H9 (cell line): ENCODE measurements around the gene APOL5. TPM values are rescaled to one million over a fixed set of nuclear protein-coding genes. Genes with fewer than 3 reads are reported as not detected.

Experiments
- DNase-seq: peaks from one replicate; pipeline ENCODE4 v3.0.0-alpha.2; 2017
- H2AFZ ChIP-seq: one replicate; pipeline ENCODE4 v1.6.1; 2013; ENCODE audit warnings: mild to moderate bottlenecking, low read length, control low read depth, moderate library complexity
- H2AK5ac ChIP-seq: 2 replicates; pipeline ENCODE4 v1.6.1; 2013; ENCODE audit warnings: low read length, control low read depth, mixed read lengths; ENCODE audit not compliant: insufficient read length
- H2BK120ac ChIP-seq: one replicate; pipeline ENCODE4 v1.6.1; 2013; ENCODE audit warnings: low read depth, mild to moderate bottlenecking, low read length, control low read depth, inconsistent platforms; ENCODE audit not compliant: poor library complexity, severe bottlenecking
- H2BK12ac ChIP-seq: 2 replicates; pipeline ENCODE4 v1.6.1; 2013; ENCODE audit warnings: low read length, control low read depth, mixed read lengths, low read depth; ENCODE audit not compliant: insufficient read length
- H2BK15ac ChIP-seq: 2 replicates; pipeline ENCODE4 v1.6.1; 2013; ENCODE audit warnings: low read depth, low read length, control low read depth
- H2BK20ac ChIP-seq: one replicate; pipeline ENCODE4 v1.6.1; 2013; ENCODE audit warnings: low read depth, mild to moderate bottlenecking, low read length, control low read depth, inconsistent platforms; ENCODE audit not compliant: poor library complexity, severe bottlenecking
- H2BK5ac ChIP-seq: 2 replicates; pipeline ENCODE4 v1.6.1; 2013; ENCODE audit warnings: low read length, control low read depth, mixed read lengths; ENCODE audit not compliant: insufficient read length
- H3K14ac ChIP-seq: 2 replicates; pipeline ENCODE4 v1.6.1; 2013; ENCODE audit warnings: low read length, control low read depth; ENCODE audit not compliant: insufficient read depth
- H3K18ac ChIP-seq: 2 replicates; pipeline ENCODE4 v1.6.1; 2013; ENCODE audit warnings: low read depth, mild to moderate bottlenecking, mixed read lengths, low read length, control low read depth; ENCODE audit not compliant: insufficient read length
- H3K23ac ChIP-seq: 2 replicates; pipeline ENCODE4 v1.6.1; 2013; ENCODE audit warnings: low read length, control low read depth, mixed read lengths, low read depth; ENCODE audit not compliant: insufficient read length
- H3K23me2 ChIP-seq: 2 replicates; pipeline ENCODE4 v1.6.1; 2013; ENCODE audit warnings: low read depth, mild to moderate bottlenecking, mixed read lengths, low read length, control low read depth; ENCODE audit not compliant: insufficient read length, poor library complexity, severe bottlenecking
- H3K27ac ChIP-seq: 2 replicates; pipeline ENCODE4 v1.5.1; 2013; ENCODE audit warnings: low read length, control low read depth, mixed read lengths, low read depth; ENCODE audit not compliant: insufficient read length
- H3K27me3 ChIP-seq: 2 replicates; pipeline ENCODE4 v1.6.1; 2013; ENCODE audit warnings: low read length, control low read depth, inconsistent platforms; ENCODE audit not compliant: insufficient read depth
- H3K4ac ChIP-seq: 2 replicates; pipeline ENCODE4 v1.6.1; 2013; ENCODE audit warnings: low read depth, mild to moderate bottlenecking, control low read depth, inconsistent platforms, low read length, moderate library complexity
- H3K4me1 ChIP-seq: 2 replicates; pipeline ENCODE4 v1.6.1; 2013; ENCODE audit warnings: low read length, control low read depth, inconsistent platforms; ENCODE audit not compliant: insufficient read depth
- H3K4me2 ChIP-seq: 2 replicates; pipeline ENCODE4 v1.6.1; 2013; ENCODE audit warnings: low read length, control low read depth, mixed read lengths; ENCODE audit not compliant: insufficient read length, insufficient read depth
- H3K56ac ChIP-seq: 2 replicates; pipeline ENCODE4 v1.6.1; 2013; ENCODE audit warnings: low read depth, mild to moderate bottlenecking, mixed read lengths, low read length, control low read depth; ENCODE audit not compliant: insufficient read length
- H3K79me1 ChIP-seq: 2 replicates; pipeline ENCODE4 v1.6.1; 2013; ENCODE audit warnings: low read depth, mild to moderate bottlenecking, moderate library complexity, low read length, control low read depth, inconsistent platforms; ENCODE audit not compliant: insufficient read depth, poor library complexity, severe bottlenecking
- H3K79me2 ChIP-seq: 2 replicates; pipeline ENCODE4 v1.6.1; 2013; ENCODE audit warnings: low read length, control low read depth, inconsistent platforms; ENCODE audit not compliant: insufficient read depth
- H3K9ac ChIP-seq: 2 replicates; pipeline ENCODE4 v1.6.1; 2013; ENCODE audit warnings: low read length, control low read depth, mixed read lengths; ENCODE audit not compliant: insufficient read length; ENCODE audit errors: extremely low read depth
- H3K9me3 ChIP-seq: one replicate; pipeline ENCODE4 v1.6.1; 2013; ENCODE audit warnings: low read depth, low read length, inconsistent platforms; ENCODE audit not compliant: control insufficient read depth
- H3T11ph ChIP-seq: one replicate; pipeline ENCODE4 v1.6.1; 2013; ENCODE audit warnings: mild to moderate bottlenecking, low read length, control low read depth, inconsistent platforms
- H4K20me1 ChIP-seq: one replicate; pipeline ENCODE4 v1.6.1; 2013; ENCODE audit not compliant: control insufficient read depth, insufficient read length, insufficient read depth
- H4K5ac ChIP-seq: 2 replicates; pipeline ENCODE4 v1.6.1; 2013; ENCODE audit warnings: low read depth, mild to moderate bottlenecking, mixed read lengths, low read length, control low read depth; ENCODE audit not compliant: insufficient read length
- H4K8ac ChIP-seq: replicated peaks from 2 replicates; pipeline ENCODE4 v1.6.1; 2013; ENCODE audit warnings: low read length, control low read depth, mixed read lengths, low read depth; ENCODE audit not compliant: insufficient read length
- H4K91ac ChIP-seq: 2 replicates; pipeline ENCODE4 v1.6.1; 2013; ENCODE audit warnings: low read depth, mild to moderate bottlenecking, moderate library complexity, mixed read lengths, low read length, control low read depth; ENCODE audit not compliant: insufficient read length
- H3K27ac Mint-ChIP-seq, 3 experiments: 2 replicates in 2 of 3; 3 replicates in 1 of 3; pipeline ENCODE4 v1.8.0; 2020 to 2021; ENCODE audit warnings: mixed read lengths in 3 of 3, mild to moderate bottlenecking in 1 of 3, moderate library complexity in 1 of 3
- H3K27me3 Mint-ChIP-seq: 2 replicates; pipeline ENCODE4 v1.8.0; 2021; ENCODE audit warnings: low read depth, mild to moderate bottlenecking, moderate library complexity, mixed read lengths
- H3K36me3 Mint-ChIP-seq, 3 experiments: 2 replicates in 2 of 3; 3 replicates in 1 of 3; pipeline ENCODE4 v1.8.0; 2020 to 2021; ENCODE audit warnings: low read depth in 3 of 3, mixed read lengths in 3 of 3; ENCODE audit not compliant: insufficient read depth in 1 of 3
- H3K4me1 Mint-ChIP-seq, 2 experiments: 2 replicates each; pipeline ENCODE4 v1.8.0; 2020; ENCODE audit warnings: mixed read lengths in 2 of 2
- H3K4me3 Mint-ChIP-seq, 2 experiments: 2 replicates in 1 of 2; 3 replicates in 1 of 2; pipeline ENCODE4 v1.8.0; 2020 to 2021; ENCODE audit warnings: mild to moderate bottlenecking in 2 of 2, mixed read lengths in 2 of 2, moderate library complexity in 1 of 2
- H3K9me3 Mint-ChIP-seq, 2 experiments: 2 replicates in 1 of 2; 3 replicates in 1 of 2; pipeline ENCODE4 v1.8.0; 2020; ENCODE audit warnings: mild to moderate bottlenecking in 2 of 2, mixed read lengths in 2 of 2, moderate library complexity in 1 of 2
- WGBS: extraction: QIAGEN DNeasy Blood & Tissue Kit; methylation state at CpG from one replicate; pipeline ENCODE4 v1.1.7; 2013; ENCODE audit warnings: missing lambda C conversion rate, low lambda C conversion rate, mixed read lengths; ENCODE audit not compliant: insufficient read length; ENCODE audit errors: extremely low coverage; 5-methylcytosine and 5-hydroxymethylcytosine counted together
- total RNA-seq: library from RNA; stranded (reverse); gene quantifications from 2 replicates; pipeline ENCODE4 v1.2.1, GENCODE V29; 2021
- TF ChIP-seq, protein P1 (sequence below): fragments of 200-600 bp; sonication (generic); conservative IDR thresholded peaks from 3 replicates; pipeline ENCODE4 v1.8.0; 2021; ENCODE audit warnings: antibody characterized with exemption, mild to moderate bottlenecking

The APOL5 gene
- total RNA-seq, 1 experiment from 2014 or later: not detected

- Mint-ChIP-seq H3K4me3 (no peak overlapping the region), H3K27me3 (no peaks in the 10 kb centered on the region), H3K27ac (no peak overlapping the region; a peak in 1 of 7 replicates), H3K9me3 (no peaks in the 10 kb centered on the region; a peak in 1 of 5 replicates), H3K36me3 (peaks cover 18 to 45% (median 31%) of the 10 kb centered on the region in 3 experiments), H3K4me1 (peaks cover 27 to 46% of the 10 kb centered on the region in 2 experiments)
- Histone ChIP-seq H3T11ph (no peak overlapping the region), H4K91ac (no peak overlapping the region), H4K20me1 (no peaks in the 10 kb centered on the region), H3K79me2 (no peaks in the 10 kb centered on the region), H3K27ac (no peak overlapping the region), H3K14ac (no peak overlapping the region), H3K4ac (no peak overlapping the region), H3K27me3 (no peaks in the 10 kb centered on the region; the same call in 1 of the 2 replicates), H2AFZ (no peak overlapping the region), H3K56ac (no peak overlapping the region), H3K4me1 (no peaks in the 10 kb centered on the region), H3K23me2 (no peaks in the 10 kb centered on the region), H4K8ac (no peak overlapping the region), H2BK15ac (no peak overlapping the region), H2BK20ac (no peak overlapping the region), H3K18ac (no peak overlapping the region), H3K79me1 (no peaks in the 10 kb centered on the region), H3K23ac (no peak overlapping the region), H2BK120ac (no peak overlapping the region), H3K4me2 (no peak overlapping the region), H4K5ac (no peak overlapping the region), H2AK5ac (no peak overlapping the region), H2BK5ac (no peak overlapping the region), H2BK12ac (no peak overlapping the region), H3K9ac (no peak overlapping the region), H3K9me3 (no peaks in the 10 kb centered on the region)
- WGBS: no CpG with 5 or more reads among the region's 3 CpGs
- DNase-seq: no peak
- TF ChIP-seq, protein P1, sequence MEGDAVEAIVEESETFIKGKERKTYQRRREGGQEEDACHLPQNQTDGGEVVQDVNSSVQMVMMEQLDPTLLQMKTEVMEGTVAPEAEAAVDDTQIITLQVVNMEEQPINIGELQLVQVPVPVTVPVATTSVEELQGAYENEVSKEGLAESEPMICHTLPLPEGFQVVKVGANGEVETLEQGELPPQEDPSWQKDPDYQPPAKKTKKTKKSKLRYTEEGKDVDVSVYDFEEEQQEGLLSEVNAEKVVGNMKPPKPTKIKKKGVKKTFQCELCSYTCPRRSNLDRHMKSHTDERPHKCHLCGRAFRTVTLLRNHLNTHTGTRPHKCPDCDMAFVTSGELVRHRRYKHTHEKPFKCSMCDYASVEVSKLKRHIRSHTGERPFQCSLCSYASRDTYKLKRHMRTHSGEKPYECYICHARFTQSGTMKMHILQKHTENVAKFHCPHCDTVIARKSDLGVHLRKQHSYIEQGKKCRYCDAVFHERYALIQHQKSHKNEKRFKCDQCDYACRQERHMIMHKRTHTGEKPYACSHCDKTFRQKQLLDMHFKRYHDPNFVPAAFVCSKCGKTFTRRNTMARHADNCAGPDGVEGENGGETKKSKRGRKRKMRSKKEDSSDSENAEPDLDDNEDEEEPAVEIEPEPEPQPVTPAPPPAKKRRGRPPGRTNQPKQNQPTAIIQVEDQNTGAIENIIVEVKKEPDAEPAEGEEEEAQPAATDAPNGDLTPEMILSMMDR: 0 out of 3 replicates have a peak, but pooled peaks have one; percentile 0
These were observed 22.3 kb downstream of the APOL5 start for GRCh38 chr22:35739931-35740380.
